Mammary epithelial cell (primary cell): ENCODE data around the gene LAMTOR5.

Experiments used
- EZH2 ChIP-seq: IDR thresholded peaks from 2 replicates; pipeline ENCODE4 v1.6.1; 2012; ENCODE audit warnings: low read length, inconsistent platforms, borderline replicate concordance
- TF ChIP-seq, protein P1 (sequence below), 2 donors: IDR thresholded peaks in 1 of 2; conservative IDR thresholded peaks in 1 of 2; 2 replicates each; pipeline ENCODE4 v1.5.1; 2011 to 2012; ENCODE audit warnings: inconsistent platforms in 2 of 2, low read length in 2 of 2, mild to moderate bottlenecking in 2 of 2, control low read depth in 1 of 2, low read depth in 1 of 2; ENCODE audit not compliant: insufficient read depth in 1 of 2; ENCODE audit errors: extremely low read depth in 1 of 2

DNA sequence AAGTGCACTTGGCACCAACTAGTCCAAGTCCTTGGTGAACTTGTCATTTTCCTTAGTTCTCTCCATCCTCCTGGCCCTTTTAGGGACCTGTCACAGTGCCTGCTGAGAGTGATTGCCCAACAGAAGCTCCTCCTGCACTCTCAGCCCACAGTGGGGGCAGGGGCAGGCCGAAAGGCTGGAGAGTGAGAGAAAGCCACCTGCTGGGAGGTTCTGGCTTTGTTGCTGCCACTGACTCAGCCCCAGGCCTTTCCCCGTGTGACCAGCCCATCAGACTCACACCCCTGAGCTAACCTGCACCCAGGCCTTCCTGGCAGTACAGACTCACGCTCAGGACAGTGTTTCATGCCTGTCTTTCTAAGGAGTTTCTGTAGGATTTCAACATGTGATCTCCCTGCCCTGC lies 26.3 kb upstream of the LAMTOR5 start:
- TF ChIP-seq, protein P1, sequence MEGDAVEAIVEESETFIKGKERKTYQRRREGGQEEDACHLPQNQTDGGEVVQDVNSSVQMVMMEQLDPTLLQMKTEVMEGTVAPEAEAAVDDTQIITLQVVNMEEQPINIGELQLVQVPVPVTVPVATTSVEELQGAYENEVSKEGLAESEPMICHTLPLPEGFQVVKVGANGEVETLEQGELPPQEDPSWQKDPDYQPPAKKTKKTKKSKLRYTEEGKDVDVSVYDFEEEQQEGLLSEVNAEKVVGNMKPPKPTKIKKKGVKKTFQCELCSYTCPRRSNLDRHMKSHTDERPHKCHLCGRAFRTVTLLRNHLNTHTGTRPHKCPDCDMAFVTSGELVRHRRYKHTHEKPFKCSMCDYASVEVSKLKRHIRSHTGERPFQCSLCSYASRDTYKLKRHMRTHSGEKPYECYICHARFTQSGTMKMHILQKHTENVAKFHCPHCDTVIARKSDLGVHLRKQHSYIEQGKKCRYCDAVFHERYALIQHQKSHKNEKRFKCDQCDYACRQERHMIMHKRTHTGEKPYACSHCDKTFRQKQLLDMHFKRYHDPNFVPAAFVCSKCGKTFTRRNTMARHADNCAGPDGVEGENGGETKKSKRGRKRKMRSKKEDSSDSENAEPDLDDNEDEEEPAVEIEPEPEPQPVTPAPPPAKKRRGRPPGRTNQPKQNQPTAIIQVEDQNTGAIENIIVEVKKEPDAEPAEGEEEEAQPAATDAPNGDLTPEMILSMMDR (conservative IDR thresholded peaks at IDR 0.05 in 1 of 2, IDR thresholded peaks at IDR 0.05 in 1 of 2; ENCODE audit: extremely low read depth in 1 of 2, insufficient read depth in 1 of 2, low read depth in 1 of 2, low read length in 2 of 2) = peak in 1 of 2 donors; percentile 58
- TF ChIP-seq EZH2 = no peak
